Mononuclear cell (primary cell): ENCODE measurements around the gene ACSS3. TPM values are rescaled to one million over a fixed set of nuclear protein-coding genes. Genes with fewer than 3 reads are reported as not detected.
"Not testable (repeated sequence)": the region's sequence is repeated elsewhere in the genome, so short reads cannot be mapped to it uniquely, and the experiment has no call there.

Experiments used
- H3K27me3 ChIP-seq: 2 replicates; pipeline ENCODE4 v1.6.0; 2011; ENCODE audit warnings: low read length, control low read depth; ENCODE audit not compliant: insufficient read depth
- H3K4me1 ChIP-seq: 2 replicates; pipeline ENCODE4 v1.5.1; 2011; ENCODE audit warnings: mild to moderate bottlenecking, low read length, control low read depth; ENCODE audit not compliant: insufficient read depth
- H3K4me3 ChIP-seq: 2 replicates; pipeline ENCODE4 v1.5.1; 2011; ENCODE audit warnings: mild to moderate bottlenecking, low read length, moderate library complexity
- H3K9me3 ChIP-seq: 2 replicates; pipeline ENCODE4 v1.5.1; 2011; ENCODE audit warnings: low read depth, mild to moderate bottlenecking, control low read depth, low read length
- total RNA-seq: library from RNA; depleted of rRNA; stranded (reverse); fragments of >200 nt; gene quantifications from one replicate; pipeline ENCODE4 v1.2.3, GENCODE V29; 2012

Gene ACSS3
- total RNA-seq, 1 donor: 0.10 TPM

- peaks cover 3% of the 10 kb centered on the region for H3K27me3 ChIP-seq
- no peak overlapping the region for H3K4me3 ChIP-seq
- H3K4me1 ChIP-seq: no peaks in the 10 kb centered on the region
- no peaks in the 10 kb centered on the region for H3K9me3 ChIP-seq
Measured at GRCh38 chr12:81083906-81084513, 6.1 kb downstream of the ACSS3 start.

- Histone ChIP-seq H3K4me1 (no peaks in the 10 kb centered on the region), H3K4me3 (no peak overlapping the region), H3K9me3 (no peaks in the 10 kb centered on the region), H3K27me3 (no peaks in the 10 kb centered on the region)
Measured at GRCh38 chr12:81084811-81085350, 7.0 kb downstream of the ACSS3 start.

- H3K4me1 ChIP-seq: no peaks in the 10 kb centered on the region
- no peaks in the 10 kb centered on the region for H3K27me3 ChIP-seq
- no peaks in the 10 kb centered on the region for H3K9me3 ChIP-seq
- H3K4me3 ChIP-seq: no peak overlapping the region
Measured at GRCh38 chr12:81085832-81086231, 8.0 kb downstream of the ACSS3 start.

GRCh38 chr12:81086342-81086741 is 8.5 kb downstream of the ACSS3 start:
- Histone ChIP-seq H3K4me1 (no peaks in the 10 kb centered on the region), H3K4me3 (no peak overlapping the region), H3K27me3 (no peaks in the 10 kb centered on the region), H3K9me3 (no peaks in the 10 kb centered on the region)

DNA sequence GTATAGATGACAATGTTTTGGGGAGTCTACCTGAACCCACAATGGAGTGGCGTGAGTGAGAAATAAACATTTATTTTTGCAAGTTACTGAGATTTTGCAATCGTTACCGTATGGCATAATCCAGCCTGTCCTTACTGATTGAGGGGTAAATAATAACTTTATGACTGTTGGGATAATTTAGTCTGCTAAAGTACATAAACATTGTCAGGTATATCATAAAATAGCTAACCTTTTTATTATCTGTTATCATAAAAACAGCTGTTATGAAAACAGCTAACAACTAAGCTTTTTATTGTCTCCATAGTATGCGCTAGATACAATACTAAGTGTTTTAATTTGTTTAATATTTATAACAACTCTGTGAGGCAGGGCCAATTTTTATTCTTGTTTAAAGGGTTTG is 10.3 kb downstream of the ACSS3 start:
- H3K4me3 ChIP-seq: no peak overlapping the region
- no peaks in the 10 kb centered on the region for H3K9me3 ChIP-seq
- H3K4me1 ChIP-seq: no peaks in the 10 kb centered on the region
- H3K27me3 ChIP-seq: no peaks in the 10 kb centered on the region

- no peaks in the 10 kb centered on the region for H3K27me3 ChIP-seq
- no peaks in the 10 kb centered on the region for H3K4me1 ChIP-seq
- H3K9me3 ChIP-seq: no peaks in the 10 kb centered on the region
- no peak overlapping the region for H3K4me3 ChIP-seq
Measured at GRCh38 chr12:81089412-81089811, 11.5 kb downstream of the ACSS3 start.

DNA sequence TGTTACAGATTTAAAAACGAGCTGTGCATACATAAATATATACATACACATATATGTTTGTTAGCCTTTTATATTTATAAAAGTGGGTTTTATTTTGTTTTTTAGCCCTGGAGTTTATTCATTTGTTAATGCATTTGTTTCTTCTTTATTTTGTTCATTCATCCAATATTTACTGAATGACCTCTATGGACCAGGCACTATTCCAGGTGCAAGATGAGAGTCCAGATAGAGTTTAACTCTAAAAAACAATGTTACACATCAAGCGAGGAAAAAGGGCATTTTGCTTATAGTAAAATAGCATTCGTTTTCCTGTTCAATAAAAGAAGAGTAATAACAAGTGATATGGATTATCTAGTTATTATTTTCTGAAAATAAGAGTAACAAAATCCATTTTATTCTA is 14.2 kb downstream of the ACSS3 start:
- no peaks in the 10 kb centered on the region for H3K4me1 ChIP-seq
- H3K4me3 ChIP-seq: no peak overlapping the region
- H3K27me3 ChIP-seq: no peaks in the 10 kb centered on the region
- H3K9me3 ChIP-seq: no peaks in the 10 kb centered on the region

- Histone ChIP-seq H3K4me3 (no peak overlapping the region), H3K9me3 (no peaks in the 10 kb centered on the region), H3K27me3 (no peaks in the 10 kb centered on the region), H3K4me1 (no peaks in the 10 kb centered on the region)
Measured at GRCh38 chr12:81094718-81095360, 17.0 kb downstream of the ACSS3 start.

GRCh38 chr12:81095501-81096232 is 17.8 kb downstream of the ACSS3 start:
- Histone ChIP-seq H3K9me3 (no peaks in the 10 kb centered on the region), H3K4me1 (no peaks in the 10 kb centered on the region), H3K27me3 (no peaks in the 10 kb centered on the region), H3K4me3 (no peak overlapping the region)

DNA sequence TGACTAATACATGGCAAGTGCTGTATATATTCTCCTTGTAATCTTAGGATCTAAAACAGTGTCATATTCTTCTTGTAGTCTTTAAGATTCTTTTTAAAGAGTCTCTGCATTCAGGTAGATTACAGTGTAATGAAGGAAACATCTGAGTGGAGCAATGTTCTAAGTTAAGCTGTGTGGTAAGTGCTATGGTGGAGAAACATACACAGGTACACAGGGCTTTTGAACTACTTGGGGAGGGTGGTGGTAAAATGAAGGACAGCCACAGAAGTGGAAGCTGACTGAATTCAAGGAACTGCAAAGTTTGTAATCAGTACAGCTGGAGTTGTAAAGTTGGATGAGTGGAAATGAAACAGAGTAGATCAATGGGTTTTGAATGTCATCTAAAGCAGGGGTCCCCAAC is 27.8 kb downstream of the ACSS3 start:
- no peaks in the 10 kb centered on the region for H3K9me3 ChIP-seq
- H3K4me1 ChIP-seq: no peaks in the 10 kb centered on the region
- no peak overlapping the region for H3K4me3 ChIP-seq
- no peaks in the 10 kb centered on the region for H3K27me3 ChIP-seq

- Histone ChIP-seq H3K27me3 (no peaks in the 10 kb centered on the region), H3K4me1 (no peaks in the 10 kb centered on the region), H3K4me3 (no peak overlapping the region), H3K9me3 (no peaks in the 10 kb centered on the region)
Measured at GRCh38 chr12:81114226-81114625, 36.3 kb downstream of the ACSS3 start.

DNA sequence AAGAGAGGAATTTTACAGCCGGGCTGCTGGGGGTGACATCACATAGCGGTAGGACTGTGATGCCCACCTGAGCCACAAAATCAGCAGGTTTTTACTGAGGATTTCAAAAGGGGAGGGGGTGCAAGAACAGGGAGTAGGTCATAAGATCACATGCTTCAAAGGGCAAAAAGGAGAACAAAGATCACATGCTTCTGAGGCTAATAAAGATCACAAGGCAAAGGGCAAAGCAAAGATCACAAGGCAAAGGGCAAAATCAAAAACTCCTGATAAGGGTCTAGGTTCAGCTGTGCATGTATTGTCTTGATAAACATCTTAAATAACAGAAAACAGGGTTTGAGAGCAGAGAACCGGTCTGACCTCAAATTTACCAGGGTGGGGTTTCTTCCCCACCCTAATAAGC is 41.2 kb downstream of the ACSS3 start:
- H3K4me3 ChIP-seq: not testable (repeated sequence)

GRCh38 chr12:81120961-81121360 is 43.1 kb downstream of the ACSS3 start:
- no peak overlapping the region for H3K4me3 ChIP-seq

More for the DNA sequence above, 41.2 kb downstream of the ACSS3 start:
- H3K27me3 ChIP-seq, H3K4me1 ChIP-seq, H3K9me3 ChIP-seq: not testable (repeated sequence)

GRCh38 chr12:81123611-81124010 is 45.7 kb downstream of the ACSS3 start:
- H3K4me3 ChIP-seq: no peak overlapping the region
- no peaks in the 10 kb centered on the region for H3K4me1 ChIP-seq
- H3K9me3 ChIP-seq: no peaks in the 10 kb centered on the region
- H3K27me3 ChIP-seq: no peaks in the 10 kb centered on the region

More at GRCh38 chr12:81120961-81121360, 43.1 kb downstream of the ACSS3 start:
- Histone ChIP-seq H3K9me3 (no peaks in the 10 kb centered on the region), H3K27me3 (no peaks in the 10 kb centered on the region), H3K4me1 (no peaks in the 10 kb centered on the region)

DNA sequence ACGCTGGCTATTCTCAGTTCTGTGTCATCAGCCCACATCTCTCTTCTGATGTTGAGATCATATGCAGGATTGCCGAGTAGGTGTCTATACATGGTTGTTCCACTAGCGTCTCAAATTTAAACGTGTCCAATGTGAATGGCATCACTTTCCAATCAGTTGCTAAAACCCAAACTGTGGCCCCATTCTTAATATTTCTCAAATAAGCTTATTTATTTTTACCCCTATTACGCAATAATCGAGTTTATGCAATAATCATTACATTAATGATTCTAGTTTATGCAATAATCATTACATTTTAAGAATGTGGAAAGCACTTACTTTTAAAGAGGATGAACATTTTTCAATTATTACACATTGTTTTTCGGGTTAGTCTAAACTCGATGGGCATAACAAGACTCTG is 47.8 kb downstream of the ACSS3 start:
- Histone ChIP-seq H3K9me3 (no peaks in the 10 kb centered on the region), H3K4me3 (no peak overlapping the region), H3K27me3 (no peaks in the 10 kb centered on the region), H3K4me1 (no peaks in the 10 kb centered on the region)
